HG03439 (cell line): ENCODE data around the gene ORC3.
"Not testable (repeated sequence)": the region's sequence is repeated elsewhere in the genome, so short reads cannot be mapped to it uniquely, and the experiment has no call there.

Source experiments
- ATAC-seq: cut with Tn5 transposase; IDR thresholded peaks from one replicate; pipeline ENCODE4 v1.9.1; 2021; ENCODE audit warnings: mild to moderate bottlenecking, moderate library complexity; ENCODE audit not compliant: unreplicated experiment

ORC3 gene

GRCh38 chr6:87590990-87591389 is 1.1 kb downstream of the ORC3 start:
- ATAC-seq: no peak

- no peak for ATAC-seq
These were observed 10.6 kb downstream of the ORC3 start for GRCh38 chr6:87600576-87600975.

GRCh38 chr6:87606199-87606598 is 16.3 kb downstream of the ORC3 start:
- ATAC-seq: no peak

GRCh38 chr6:87608802-87609201 is 18.9 kb downstream of the ORC3 start:
- ATAC-seq: no peak

GRCh38 chr6:87613018-87613417 is 23.1 kb downstream of the ORC3 start:
- ATAC-seq: not testable (repeated sequence)

GRCh38 chr6:87617405-87617804 is 27.5 kb downstream of the ORC3 start:
- no peak for ATAC-seq

GRCh38 chr6:87618531-87618930 is 28.6 kb downstream of the ORC3 start:
- no peak for ATAC-seq

GRCh38 chr6:87623248-87623647 is 33.3 kb downstream of the ORC3 start:
- ATAC-seq: no peak

- ATAC-seq: no peak
These were observed 38.5 kb downstream of the ORC3 start for GRCh38 chr6:87628424-87628823.

- ATAC-seq: no peak
These were observed 38.9 kb downstream of the ORC3 start for GRCh38 chr6:87628881-87629280.

- ATAC-seq: no peak
These were observed 40.8 kb downstream of the ORC3 start for GRCh38 chr6:87630746-87631145.

GRCh38 chr6:87633851-87634250 is 43.9 kb downstream of the ORC3 start:
- ATAC-seq: no peak

GRCh38 chr6:87636315-87636714 is 46.4 kb downstream of the ORC3 start:
- ATAC-seq: peak; percentile 52

GRCh38 chr6:87637106-87637505 is 47.2 kb downstream of the ORC3 start:
- no peak for ATAC-seq

GRCh38 chr6:87639373-87639772 is 49.4 kb downstream of the ORC3 start:
- no peak for ATAC-seq

- no peak for ATAC-seq
These were observed 51.2 kb downstream of the ORC3 start for GRCh38 chr6:87641065-87641692.

- no peak for ATAC-seq
These were observed 55.1 kb downstream of the ORC3 start for GRCh38 chr6:87645080-87645479.

GRCh38 chr6:87653074-87653962 is 63.4 kb downstream of the ORC3 start:
- ATAC-seq: no peak

- no peak for ATAC-seq
These were observed 64.2 kb downstream of the ORC3 start for GRCh38 chr6:87654122-87654521.

- no peak for ATAC-seq
These were observed 65.0 kb downstream of the ORC3 start for GRCh38 chr6:87654875-87655454.

- ATAC-seq: no peak
These were observed 65.9 kb downstream of the ORC3 start for GRCh38 chr6:87655824-87656223.

GRCh38 chr6:87656857-87657256 is 66.9 kb downstream of the ORC3 start:
- no peak for ATAC-seq
